HepG2 (cell line): ENCODE results near the gene FASTKD3. TPM values are rescaled to one million over a fixed set of nuclear protein-coding genes. Genes with fewer than 3 reads are reported as not detected.
A peak's percentile ranks its signal among the peaks of the same experiment; 100 is the strongest.

Experiments used
- ARID4A ChIP-seq: sonication (generic); formaldehyde crosslinking; IDR thresholded peaks from 2 replicates; pipeline ENCODE4 v1.5.0; 2020; ENCODE audit warnings: mild to moderate bottlenecking, missing genetic modification reagents, borderline replicate concordance
- FOXA3 ChIP-seq: IDR thresholded peaks from 2 replicates; pipeline ENCODE4 v1.6.1; 2016; ENCODE audit warnings: missing genetic modification reagents, missing compliant biosample characterization
- NCOA5 ChIP-seq: sonication (generic); formaldehyde crosslinking; IDR thresholded peaks from 2 replicates; pipeline ENCODE4 v1.4.0; 2020; ENCODE audit warnings: missing genetic modification reagents
- REL ChIP-seq: sonication (generic); formaldehyde crosslinking; conservative IDR thresholded peaks from 2 replicates; pipeline ENCODE4 v1.8.0; 2022; ENCODE audit warnings: mild to moderate bottlenecking, missing genetic modification reagents, moderate library complexity
- SALL2 ChIP-seq: sonication (generic); formaldehyde crosslinking; IDR thresholded peaks from 2 replicates; pipeline ENCODE4 v1.8.1; 2023; ENCODE audit warnings: mild to moderate bottlenecking, missing genetic modification reagents, inconsistent platforms
- SIN3B ChIP-seq: fragments of 150-350 bp; IDR thresholded peaks from 2 replicates; pipeline ENCODE4 v1.6.1; 2014; ENCODE audit warnings: low read length
- TGIF2 ChIP-seq: IDR thresholded peaks from 2 replicates; pipeline ENCODE4 v1.6.1; 2016; ENCODE audit warnings: control low read depth, missing compliant biosample characterization
- ZC3H4 ChIP-seq: sonication (generic); formaldehyde crosslinking; IDR thresholded peaks from 2 replicates; pipeline ENCODE4 v1.4.0; 2020; ENCODE audit warnings: missing genetic modification reagents, borderline replicate concordance
- ZFY ChIP-seq: sonication (generic); formaldehyde crosslinking; IDR thresholded peaks from 2 replicates; pipeline ENCODE4 v1.4.0; 2020; ENCODE audit warnings: missing genetic modification reagents
- ZMYM4 ChIP-seq: sonication (generic); formaldehyde crosslinking; IDR thresholded peaks from 2 replicates; pipeline ENCODE4 v1.8.1; 2023; ENCODE audit warnings: mild to moderate bottlenecking, missing genetic modification reagents
- ZNF468 ChIP-seq: sonication (generic); formaldehyde crosslinking; IDR thresholded peaks from 2 replicates; pipeline ENCODE4 v1.8.0; 2022; ENCODE audit warnings: mild to moderate bottlenecking, moderate library complexity, missing genetic modification reagents
- ZNF737 ChIP-seq: sonication (generic); formaldehyde crosslinking; IDR thresholded peaks from 2 replicates; pipeline ENCODE4 v1.5.0; 2020; ENCODE audit warnings: missing genetic modification reagents, mild to moderate bottlenecking, borderline replicate concordance
- ZNF780A ChIP-seq: sonication (generic); formaldehyde crosslinking; IDR thresholded peaks from 2 replicates; pipeline ENCODE4 v1.8.0; 2022; ENCODE audit warnings: mild to moderate bottlenecking, missing genetic modification reagents, moderate library complexity
- ZXDC ChIP-seq: sonication (generic); formaldehyde crosslinking; IDR thresholded peaks from 2 replicates; pipeline ENCODE4 v1.5.0; 2020; ENCODE audit warnings: mild to moderate bottlenecking, missing genetic modification reagents
- polyA plus RNA-seq, 8 experiments: library from polyadenylated mRNA; depleted of rRNA in 3 of 8; stranded (reverse) in 7 of 8; unstranded in 1 of 8; fragments of >200 nt; fragmentation: Illumina TruSeq in 4 of 8; extraction: Trizol in 4 of 8; gene quantifications; 2 replicates each; pipeline versions ENCODE4 v1.2.1 to v1.2.3, GENCODE V29; 2011 to 2016; ENCODE audit warnings: low read depth in 4 of 8, missing spikeins in 1 of 8, mixed read lengths in 1 of 8; ENCODE audit not compliant: insufficient read depth in 1 of 8
- total RNA-seq, 5 experiments: library from RNA; depleted of rRNA; stranded (reverse); fragments of >200 nt; fragmentation: Illumina TruSeq; extraction: Trizol; gene quantifications; 2 replicates each; pipeline ENCODE4 v1.2.3, GENCODE V29; 2016; ENCODE audit warnings: low read depth in 1 of 5
- TF ChIP-seq, protein P1 (sequence below), 2 experiments: sonication (generic) in 1 of 2; formaldehyde crosslinking in 1 of 2; IDR thresholded peaks; 2 replicates each; pipeline versions ENCODE4 v1.4.0 to v1.6.1; 2016 to 2020; ENCODE audit warnings: borderline replicate concordance in 1 of 2, low read depth in 1 of 2, mild to moderate bottlenecking in 1 of 2, missing genetic modification reagents in 1 of 2
- TF ChIP-seq, protein P2 (sequence below): IDR thresholded peaks from 2 replicates; pipeline ENCODE4 v1.6.1; 2016; ENCODE audit warnings: low read depth, control low read depth

FASTKD3 gene
- total and polyA plus RNA-seq, 2 of the 13 experiments (the other 11 are each of a cell fraction or from before 2014, with no cell fraction given) = 6.9 to 17.8 TPM

GRCh38 chr5:7868773-7869473 is at the start of gene FASTKD3, which contains the start of gene MTRR (continued):
- TF ChIP-seq ARID4A (CRISPR knock-in tag) (peak; percentile 97), ZFY (CRISPR knock-in tag) (peak; percentile 86), ZMYM4 (CRISPR knock-in tag) (peak; percentile 95), NCOA5 (CRISPR knock-in tag) (no peak), TGIF2 (CRISPR knock-in tag) (peak; percentile 76; the same call in 1 of the 2 replicates), ZC3H4 (CRISPR knock-in tag) (no peak), ZNF737 (CRISPR knock-in tag) (no peak), REL (no peak), ZNF780A (CRISPR knock-in tag) (no peak), FOXA3 (CRISPR knock-in tag) (peak; percentile 3; the same call in 1 of the 2 replicates), ZXDC (CRISPR knock-in tag) (no peak), SALL2 (CRISPR knock-in tag) (no peak), ZNF468 (CRISPR knock-in tag) (no peak), SIN3B (peak; percentile 61; the same call in 1 of the 2 replicates)
- TF ChIP-seq, protein P1, sequence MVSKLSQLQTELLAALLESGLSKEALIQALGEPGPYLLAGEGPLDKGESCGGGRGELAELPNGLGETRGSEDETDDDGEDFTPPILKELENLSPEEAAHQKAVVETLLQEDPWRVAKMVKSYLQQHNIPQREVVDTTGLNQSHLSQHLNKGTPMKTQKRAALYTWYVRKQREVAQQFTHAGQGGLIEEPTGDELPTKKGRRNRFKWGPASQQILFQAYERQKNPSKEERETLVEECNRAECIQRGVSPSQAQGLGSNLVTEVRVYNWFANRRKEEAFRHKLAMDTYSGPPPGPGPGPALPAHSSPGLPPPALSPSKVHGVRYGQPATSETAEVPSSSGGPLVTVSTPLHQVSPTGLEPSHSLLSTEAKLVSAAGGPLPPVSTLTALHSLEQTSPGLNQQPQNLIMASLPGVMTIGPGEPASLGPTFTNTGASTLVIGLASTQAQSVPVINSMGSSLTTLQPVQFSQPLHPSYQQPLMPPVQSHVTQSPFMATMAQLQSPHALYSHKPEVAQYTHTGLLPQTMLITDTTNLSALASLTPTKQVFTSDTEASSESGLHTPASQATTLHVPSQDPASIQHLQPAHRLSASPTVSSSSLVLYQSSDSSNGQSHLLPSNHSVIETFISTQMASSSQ (IDR thresholded peaks at IDR 0.05; ENCODE audit: low read depth) = no peak
- TF ChIP-seq, protein P1 (CRISPR knock-in tag; IDR thresholded peaks at IDR 0.05; ENCODE audit: borderline replicate concordance) = peak; percentile 21; the same call in 1 of the 2 replicates
- TF ChIP-seq, protein P2, sequence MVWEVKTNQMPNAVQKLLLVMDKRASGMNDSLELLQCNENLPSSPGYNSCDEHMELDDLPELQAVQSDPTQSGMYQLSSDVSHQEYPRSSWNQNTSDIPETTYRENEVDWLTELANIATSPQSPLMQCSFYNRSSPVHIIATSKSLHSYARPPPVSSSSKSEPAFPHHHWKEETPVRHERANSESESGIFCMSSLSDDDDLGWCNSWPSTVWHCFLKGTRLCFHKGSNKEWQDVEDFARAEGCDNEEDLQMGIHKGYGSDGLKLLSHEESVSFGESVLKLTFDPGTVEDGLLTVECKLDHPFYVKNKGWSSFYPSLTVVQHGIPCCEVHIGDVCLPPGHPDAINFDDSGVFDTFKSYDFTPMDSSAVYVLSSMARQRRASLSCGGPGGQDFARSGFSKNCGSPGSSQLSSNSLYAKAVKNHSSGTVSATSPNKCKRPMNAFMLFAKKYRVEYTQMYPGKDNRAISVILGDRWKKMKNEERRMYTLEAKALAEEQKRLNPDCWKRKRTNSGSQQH (CRISPR knock-in tag) = 0 out of 2 replicates have a peak, but pooled peaks have one; percentile 25
